ENCODE results near the gene DHRS2.

- no peak for TF ChIP-seq POLR2A (IDR thresholded peaks at IDR 0.05; ENCODE audit: low read depth, low read length)
- TF ChIP-seq TAF1 (IDR thresholded peaks at IDR 0.05; ENCODE audit: low read depth, low read length) = no peak
- no peak for TF ChIP-seq POLR2AphosphoS5 (IDR thresholded peaks at IDR 0.05; ENCODE audit: low read depth, low read length)
- no peak for TF ChIP-seq PAX5 (IDR thresholded peaks at IDR 0.05; ENCODE audit: insufficient read depth, low read length, severe bottlenecking)
Observed at GRCh38 chr14:23620177-23620702, 15.9 kb upstream of the DHRS2 start.
